ENCODE data around the gene HIBCH.

- TF ChIP-seq, protein P1, sequence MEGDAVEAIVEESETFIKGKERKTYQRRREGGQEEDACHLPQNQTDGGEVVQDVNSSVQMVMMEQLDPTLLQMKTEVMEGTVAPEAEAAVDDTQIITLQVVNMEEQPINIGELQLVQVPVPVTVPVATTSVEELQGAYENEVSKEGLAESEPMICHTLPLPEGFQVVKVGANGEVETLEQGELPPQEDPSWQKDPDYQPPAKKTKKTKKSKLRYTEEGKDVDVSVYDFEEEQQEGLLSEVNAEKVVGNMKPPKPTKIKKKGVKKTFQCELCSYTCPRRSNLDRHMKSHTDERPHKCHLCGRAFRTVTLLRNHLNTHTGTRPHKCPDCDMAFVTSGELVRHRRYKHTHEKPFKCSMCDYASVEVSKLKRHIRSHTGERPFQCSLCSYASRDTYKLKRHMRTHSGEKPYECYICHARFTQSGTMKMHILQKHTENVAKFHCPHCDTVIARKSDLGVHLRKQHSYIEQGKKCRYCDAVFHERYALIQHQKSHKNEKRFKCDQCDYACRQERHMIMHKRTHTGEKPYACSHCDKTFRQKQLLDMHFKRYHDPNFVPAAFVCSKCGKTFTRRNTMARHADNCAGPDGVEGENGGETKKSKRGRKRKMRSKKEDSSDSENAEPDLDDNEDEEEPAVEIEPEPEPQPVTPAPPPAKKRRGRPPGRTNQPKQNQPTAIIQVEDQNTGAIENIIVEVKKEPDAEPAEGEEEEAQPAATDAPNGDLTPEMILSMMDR (IDR thresholded peaks at IDR 0.05; ENCODE audit: insufficient read depth, low read length), result no peak
- no peak for TF ChIP-seq POLR2AphosphoS5 (IDR thresholded peaks at IDR 0.05; ENCODE audit: low read depth)
- TF ChIP-seq, protein P2, sequence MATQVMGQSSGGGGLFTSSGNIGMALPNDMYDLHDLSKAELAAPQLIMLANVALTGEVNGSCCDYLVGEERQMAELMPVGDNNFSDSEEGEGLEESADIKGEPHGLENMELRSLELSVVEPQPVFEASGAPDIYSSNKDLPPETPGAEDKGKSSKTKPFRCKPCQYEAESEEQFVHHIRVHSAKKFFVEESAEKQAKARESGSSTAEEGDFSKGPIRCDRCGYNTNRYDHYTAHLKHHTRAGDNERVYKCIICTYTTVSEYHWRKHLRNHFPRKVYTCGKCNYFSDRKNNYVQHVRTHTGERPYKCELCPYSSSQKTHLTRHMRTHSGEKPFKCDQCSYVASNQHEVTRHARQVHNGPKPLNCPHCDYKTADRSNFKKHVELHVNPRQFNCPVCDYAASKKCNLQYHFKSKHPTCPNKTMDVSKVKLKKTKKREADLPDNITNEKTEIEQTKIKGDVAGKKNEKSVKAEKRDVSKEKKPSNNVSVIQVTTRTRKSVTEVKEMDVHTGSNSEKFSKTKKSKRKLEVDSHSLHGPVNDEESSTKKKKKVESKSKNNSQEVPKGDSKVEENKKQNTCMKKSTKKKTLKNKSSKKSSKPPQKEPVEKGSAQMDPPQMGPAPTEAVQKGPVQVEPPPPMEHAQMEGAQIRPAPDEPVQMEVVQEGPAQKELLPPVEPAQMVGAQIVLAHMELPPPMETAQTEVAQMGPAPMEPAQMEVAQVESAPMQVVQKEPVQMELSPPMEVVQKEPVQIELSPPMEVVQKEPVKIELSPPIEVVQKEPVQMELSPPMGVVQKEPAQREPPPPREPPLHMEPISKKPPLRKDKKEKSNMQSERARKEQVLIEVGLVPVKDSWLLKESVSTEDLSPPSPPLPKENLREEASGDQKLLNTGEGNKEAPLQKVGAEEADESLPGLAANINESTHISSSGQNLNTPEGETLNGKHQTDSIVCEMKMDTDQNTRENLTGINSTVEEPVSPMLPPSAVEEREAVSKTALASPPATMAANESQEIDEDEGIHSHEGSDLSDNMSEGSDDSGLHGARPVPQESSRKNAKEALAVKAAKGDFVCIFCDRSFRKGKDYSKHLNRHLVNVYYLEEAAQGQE (IDR thresholded peaks at IDR 0.05; ENCODE audit: insufficient replicate concordance, low read depth), result no peak
Observed at GRCh38 chr2:190184460-190184859, 135.2 kb downstream of the HIBCH start.

Data from HL-60 (cell line).